ENCODE results near the gene COTL1. TPM values are rescaled to one million over a fixed set of nuclear protein-coding genes. Genes with fewer than 3 reads are reported as not detected.
A peak's percentile ranks its signal among the peaks of the same experiment; 100 is the strongest.

COTL1 gene
- total and polyA plus RNA-seq, 9 of the 15 experiments (the other 6 are each of a cell fraction or from before 2014, with no cell fraction given), result 27.7 to 185 (median 72.5) TPM

GRCh38 chr16:84641643-84642358 lies 23.9 kb upstream of the COTL1 start:
- TF ChIP-seq ZNF766 (CRISPR knock-in tag; conservative IDR thresholded peaks at IDR 0.05) (0 out of 2 replicates have a peak, but pooled peaks have one; percentile 36), EP300 (IDR thresholded peaks at IDR 0.05; ENCODE audit: low read length) (no peak), ZBTB26 (CRISPR knock-in tag; IDR thresholded peaks at IDR 0.05) (no peak), NRF1 (conservative IDR thresholded peaks at IDR 0.05 in 1 of 2, IDR thresholded peaks at IDR 0.05 in 1 of 2) (no peak), CTCFL (IDR thresholded peaks at IDR 0.05; ENCODE audit: borderline replicate concordance, insufficient read depth, low read depth, low read length, poor library complexity, severe bottlenecking) (no peak), ARID1B (IDR thresholded peaks at IDR 0.05) (no peak), SAFB (IDR thresholded peaks at IDR 0.05; ENCODE audit: borderline replicate concordance, low read depth, low read length) (no peak)
- CTCF ChIA-PET (ENCODE audit: low intra/inter-chr PET ratio), result no interaction called here
- H3K4me3 ChIP-seq, result no peak overlapping the region
- peaks cover 5 to 6% of the 10 kb centered on the region in 2 experiments; a peak in 4 of 5 replicates for H3K4me1 ChIP-seq (replicated peaks in 1 of 2; ENCODE audit: control insufficient read depth in 2 of 2, insufficient read depth in 2 of 2, low read length in 2 of 2)
- 42% methylated on average over 6 of the region's 6 CpGs for WGBS (ENCODE audit: insufficient coverage, low coverage, missing lambda C conversion rate)
- H3K27ac ChIP-seq (ENCODE audit: extremely low read depth, low read depth, low read length), result no peak overlapping the region
- H3K9me1 ChIP-seq (ENCODE audit: control insufficient read depth, insufficient read depth, low read length), result no peaks in the 10 kb centered on the region
- no peak for FAIRE-seq
- peaks cover 3 to 8% of the 10 kb centered on the region in 2 experiments; a peak in 3 of 5 replicates for H3K27me3 ChIP-seq (ENCODE audit: control insufficient read depth in 2 of 2, insufficient read depth in 2 of 2, low read length in 2 of 2)
- H2AFZ ChIP-seq (ENCODE audit: low read depth, low read length), result peak overlapping the region; percentile 91
- no peak for ATAC-seq
- intact Hi-C loops (cut with micrococcal nuclease) (no loop called here), in situ Hi-C loops (cut with MboI) (no loop called here)
- BruUV-seq (replicated peaks), result no TSS peak
- H4K20me1 ChIP-seq (replicated peaks; ENCODE audit: control insufficient read depth, insufficient read depth, low read length), result no peaks in the 10 kb centered on the region
- no peak overlapping the region for H3K4me2 ChIP-seq (ENCODE audit: insufficient read depth, low read length)
- DNase-seq (ENCODE audit: extremely low read depth in 1 of 4, low spot score in 3 of 4), result no peak
- no peaks in the 10 kb centered on the region for H3K9me3 ChIP-seq (replicated peaks; ENCODE audit: control insufficient read depth, insufficient read depth, low read depth, low read length)
- POLR2A ChIA-PET, result interaction anchor here (0.6 to 1.1 kb wide), 2 partner anchors 30 to 151 kb away, joined by 3 to 4 read pairs; no protein-coding TSS in a partner anchor
- H3K9ac ChIP-seq (ENCODE audit: insufficient read depth in 1 of 2, low read depth in 2 of 2, low read length in 2 of 2), result peak overlapping the region in 1 of 2 experiments; percentile 69; a peak in 1 of 4 replicates
- H3K36me3 ChIP-seq (ENCODE audit: control insufficient read depth, insufficient read depth, low read length), result no peaks in the 10 kb centered on the region
- no peaks in the 10 kb centered on the region for H3K79me2 ChIP-seq (ENCODE audit: control insufficient read depth, insufficient read depth, low read length)

Measured in K562 (cell line).